Measurements from ENCODE around the gene HOXB6. TPM values are rescaled to one million over a fixed set of nuclear protein-coding genes. Genes with fewer than 3 reads are reported as not detected.

The HOXB6 gene
- total RNA-seq, 1 experiment from 2014 or later, result 64.8 TPM

- H3K36me3 ChIP-seq (ENCODE audit: control insufficient read depth in 1 of 2, insufficient read depth in 2 of 2, low read length in 2 of 2), result peaks cover 27 to 30% of the 10 kb centered on the region in 2 experiments; a peak in 3 of 4 replicates
- peaks cover 22% of the 10 kb centered on the region in 2 experiments for H3K4me1 ChIP-seq (ENCODE audit: control insufficient read depth in 1 of 2, insufficient read depth in 2 of 2, low read length in 2 of 2)
- H3K79me2 ChIP-seq (ENCODE audit: insufficient read depth, low read length), result peaks cover 93% of the 10 kb centered on the region
- peaks cover 4% of the 10 kb centered on the region; the same call in 1 of the 2 replicates for H4K20me1 ChIP-seq (ENCODE audit: insufficient read depth)
- ATAC-seq, result no peak
- no peaks in the 10 kb centered on the region for H3K27me3 ChIP-seq (ENCODE audit: insufficient read depth, low read length)
- no peak overlapping the region for H3K27ac ChIP-seq (ENCODE audit: low read depth, low read length)
- H3K4me2 ChIP-seq (ENCODE audit: low read length), result no peak overlapping the region
- no TSS peak for BruUV-seq (replicated peaks)
- H2AFZ ChIP-seq (ENCODE audit: low read depth, low read length, poor library complexity, severe bottlenecking), result no peak overlapping the region
- ChIA-PET RAD21 (ENCODE audit: low non-redundant PET in 1 of 2, low total read pairs in 2 of 2, uncharacterized antibody in 2 of 2, unreplicated experiment in 2 of 2) (no interaction called here), POLR2A (interaction anchor here (0.8 kb wide), 1 partner anchor 8 kb away, joined by 3 read pairs; the partner anchor contains the start of gene HOXB6), CTCF (no interaction called here)
- no peaks in the 10 kb centered on the region for H3K9me3 ChIP-seq (ENCODE audit: control insufficient read depth in 1 of 2, insufficient read depth in 1 of 2, low read depth in 1 of 2, low read length in 2 of 2)
- no peak for TF ChIP-seq MAX (IDR thresholded peaks at IDR 0.05)
- intact Hi-C loops (cut with micrococcal nuclease), result no loop called here
- DNase-seq (ENCODE audit: low read depth, low spot score), result no peak
- H3K4me3 ChIP-seq (replicated peaks in 1 of 2; ENCODE audit: low read depth in 1 of 2, low read length in 2 of 2), result no peak overlapping the region
- H3K9me2 ChIP-seq (ENCODE audit: insufficient read depth), result no peaks in the 10 kb centered on the region
- no peak overlapping the region for H3K9ac ChIP-seq (ENCODE audit: low read length)
Observed at GRCh38 chr17:48596735-48597527, 7.9 kb downstream of the HOXB6 start.

- H4K20me1 ChIP-seq (ENCODE audit: insufficient read depth), result peaks cover 3% of the 10 kb centered on the region; the same call in 1 of the 2 replicates
- H2AFZ ChIP-seq (ENCODE audit: low read depth, low read length, poor library complexity, severe bottlenecking), result no peak overlapping the region
- H3K4me3 ChIP-seq (replicated peaks in 1 of 2; ENCODE audit: low read depth in 1 of 2, low read length in 2 of 2), result no peak overlapping the region
- no peak overlapping the region for H3K9ac ChIP-seq (ENCODE audit: low read length)
- H3K27ac ChIP-seq (ENCODE audit: low read depth, low read length), result no peak overlapping the region
- H3K4me2 ChIP-seq (ENCODE audit: low read length), result no peak overlapping the region
- ChIA-PET CTCF (no interaction called here), RAD21 (ENCODE audit: low non-redundant PET in 1 of 2, low total read pairs in 2 of 2, uncharacterized antibody in 2 of 2, unreplicated experiment in 2 of 2) (no interaction called here), POLR2A (interaction anchor here (0.8 kb wide), 1 partner anchor 9 kb away, joined by 3 read pairs; the partner anchor contains the start of gene HOXB6)
- no peaks in the 10 kb centered on the region for H3K9me3 ChIP-seq (ENCODE audit: control insufficient read depth in 1 of 2, insufficient read depth in 1 of 2, low read depth in 1 of 2, low read length in 2 of 2)
- H3K27me3 ChIP-seq (ENCODE audit: insufficient read depth, low read length), result no peaks in the 10 kb centered on the region
- peaks cover 27 to 30% of the 10 kb centered on the region in 2 experiments; a peak in 3 of 4 replicates for H3K36me3 ChIP-seq (ENCODE audit: control insufficient read depth in 1 of 2, insufficient read depth in 2 of 2, low read length in 2 of 2)
- DNase-seq (ENCODE audit: low read depth, low spot score) (no peak), ATAC-seq (no peak)
- no TSS peak for BruUV-seq (replicated peaks)
- H3K79me2 ChIP-seq (ENCODE audit: insufficient read depth, low read length), result peaks cover 89% of the 10 kb centered on the region
- H3K4me1 ChIP-seq (ENCODE audit: control insufficient read depth in 1 of 2, insufficient read depth in 2 of 2, low read length in 2 of 2), result peaks cover 14% of the 10 kb centered on the region in 2 experiments
- H3K9me2 ChIP-seq (ENCODE audit: insufficient read depth), result no peaks in the 10 kb centered on the region
- intact Hi-C loops (cut with micrococcal nuclease), result no loop called here
- TF ChIP-seq CTCF (IDR thresholded peaks at IDR 0.05 in 2 of 3, conservative IDR thresholded peaks at IDR 0.05 in 1 of 3; ENCODE audit: borderline replicate concordance in 1 of 3, insufficient read depth in 1 of 3, low read depth in 2 of 3, low read length in 2 of 3), result no peak
- no peak for TF ChIP-seq JUND (IDR thresholded peaks at IDR 0.05)
- TF ChIP-seq POLR2AphosphoS5 (IDR thresholded peaks at IDR 0.05; ENCODE audit: low read depth, low read length), result no peak
- TF ChIP-seq POLR2A (IDR thresholded peaks at IDR 0.05; ENCODE audit: borderline replicate concordance, extremely low read depth, insufficient read depth, insufficient read length), result no peak
- TF ChIP-seq ELF1 (IDR thresholded peaks at IDR 0.05; ENCODE audit: borderline replicate concordance, low read depth), result no peak
- TF ChIP-seq EZH2phosphoT487 (IDR thresholded peaks at IDR 0.05; ENCODE audit: borderline replicate concordance), result no peak
- TF ChIP-seq REST (IDR thresholded peaks at IDR 0.05; ENCODE audit: low read depth), result no peak
- no peak for TF ChIP-seq FOSL1 (IDR thresholded peaks at IDR 0.05; ENCODE audit: low read depth)
- TF ChIP-seq EGR1 (IDR thresholded peaks at IDR 0.05; ENCODE audit: low read depth), result no peak
- TF ChIP-seq MAX (IDR thresholded peaks at IDR 0.05), result no peak
- no peak for TF ChIP-seq CEBPB (IDR thresholded peaks at IDR 0.05; ENCODE audit: low read depth)
Observed at GRCh38 chr17:48596000-48596734, 8.6 kb downstream of the HOXB6 start.
